RCC 7860 (cell line): ENCODE results near the gene LRRIQ1.

Experiments
- DNase-seq: peaks from one replicate; pipeline ENCODE4 v3.0.0-alpha.2; 2015; ENCODE audit warnings: low spot score
- FAIRE-seq: peaks from 2 replicates; lab custom pipeline; 2012; peaks lifted over from hg19 to GRCh38; lab: Jason Lieb, UNC

LRRIQ1 gene

GRCh38 chr12:85278598-85279448 is 242.7 kb downstream of the LRRIQ1 start:
- no peak for FAIRE-seq

GRCh38 chr12:85279449-85280164 is 243.5 kb downstream of the LRRIQ1 start:
- no peak for FAIRE-seq

More at GRCh38 chr12:85278598-85279448, 242.7 kb downstream of the LRRIQ1 start:
- DNase-seq, result no peak

GRCh38 chr12:85280165-85280983 is 244.2 kb downstream of the LRRIQ1 start, which contains the start of gene ALX1:
Gene ALX1, plus strand, starts transcription at chr12:85280220. Its CDS starts 42 bp downstream, at chr12:85280262.
- DNase-seq (no peak), FAIRE-seq (no peak)

More at GRCh38 chr12:85279449-85280164, 243.5 kb downstream of the LRRIQ1 start:
- no peak for DNase-seq

- FAIRE-seq (no peak), DNase-seq (no peak)
Observed at GRCh38 chr12:85280984-85281630, 245.0 kb downstream of the LRRIQ1 start.

GRCh38 chr12:85281636-85282312 is 245.6 kb downstream of the LRRIQ1 start:
- FAIRE-seq, result no peak
- no peak for DNase-seq

GRCh38 chr12:85283560-85283959 is 247.4 kb downstream of the LRRIQ1 start:
- DNase-seq (no peak), FAIRE-seq (no peak)
